HG02623 (cell line): ENCODE results near the gene SEC22A.

ENCODE experiments used
- ATAC-seq: cut with Tn5 transposase; IDR thresholded peaks from one replicate; pipeline ENCODE4 v1.9.1; 2021; ENCODE audit warnings: moderate library complexity; ENCODE audit not compliant: unreplicated experiment

SEC22A gene

DNA sequence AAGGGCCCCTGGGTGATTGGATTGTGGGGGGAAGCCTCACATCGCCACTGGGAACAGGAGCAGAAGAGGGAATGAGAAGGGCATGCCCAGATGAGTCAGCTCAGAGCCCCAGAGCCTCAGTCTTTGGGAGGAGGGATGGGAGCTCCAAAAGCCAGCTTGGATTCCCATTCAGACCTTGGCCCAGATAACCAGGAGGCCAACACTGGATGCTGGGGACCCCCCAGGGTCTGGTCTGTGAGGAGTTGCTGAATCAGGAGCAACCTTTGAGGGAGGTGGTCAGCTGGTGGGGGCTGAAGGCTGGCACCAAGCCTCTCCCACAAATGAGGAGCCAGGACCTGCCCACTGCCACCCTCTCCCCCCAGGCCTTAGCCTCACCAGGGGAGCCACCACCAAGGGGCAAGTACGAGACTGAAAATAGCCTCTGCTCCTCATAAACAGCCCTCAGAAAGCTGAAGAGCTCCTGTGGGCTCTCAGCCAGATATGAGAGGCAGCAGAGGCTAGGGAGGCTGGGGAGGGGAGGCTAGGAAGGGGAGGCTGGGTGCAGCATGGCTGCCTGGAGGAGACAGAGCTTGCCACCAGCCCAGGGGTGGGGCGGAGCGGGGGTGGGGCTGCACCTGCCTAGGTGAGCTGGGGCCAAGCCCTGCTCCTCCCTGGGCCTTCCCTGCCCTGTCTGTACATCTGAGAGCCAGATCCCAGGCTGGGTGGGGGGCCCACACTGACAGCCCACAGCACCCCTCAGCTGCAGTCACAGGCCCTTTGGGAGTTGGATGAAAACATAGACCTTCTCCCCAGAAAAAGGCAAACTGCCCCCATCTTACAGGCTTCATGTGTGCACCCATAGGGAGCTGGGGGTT lies 99.8 kb downstream of the SEC22A start:
- ATAC-seq, result no peak

DNA sequence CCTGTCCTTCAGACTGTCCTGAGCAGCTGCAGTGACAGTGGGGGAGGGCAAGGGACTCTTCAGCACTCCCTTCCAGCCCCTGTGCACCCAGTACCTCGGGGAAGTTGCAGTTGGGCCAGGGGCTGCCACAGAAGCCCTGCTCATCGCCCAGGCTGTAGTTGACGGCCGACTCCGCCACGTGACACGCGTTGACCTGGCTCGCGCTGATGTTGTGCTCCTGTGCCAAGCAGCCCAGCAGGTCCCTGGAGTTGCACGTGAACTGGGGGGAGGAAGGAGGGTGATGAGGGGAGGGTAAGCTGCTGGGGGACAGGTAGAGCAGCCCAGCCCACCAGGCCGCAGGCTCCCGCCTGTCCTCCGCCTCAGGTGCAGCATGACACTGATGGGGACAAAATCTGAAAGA lies 101.2 kb downstream of the SEC22A start:
- no peak for ATAC-seq

DNA sequence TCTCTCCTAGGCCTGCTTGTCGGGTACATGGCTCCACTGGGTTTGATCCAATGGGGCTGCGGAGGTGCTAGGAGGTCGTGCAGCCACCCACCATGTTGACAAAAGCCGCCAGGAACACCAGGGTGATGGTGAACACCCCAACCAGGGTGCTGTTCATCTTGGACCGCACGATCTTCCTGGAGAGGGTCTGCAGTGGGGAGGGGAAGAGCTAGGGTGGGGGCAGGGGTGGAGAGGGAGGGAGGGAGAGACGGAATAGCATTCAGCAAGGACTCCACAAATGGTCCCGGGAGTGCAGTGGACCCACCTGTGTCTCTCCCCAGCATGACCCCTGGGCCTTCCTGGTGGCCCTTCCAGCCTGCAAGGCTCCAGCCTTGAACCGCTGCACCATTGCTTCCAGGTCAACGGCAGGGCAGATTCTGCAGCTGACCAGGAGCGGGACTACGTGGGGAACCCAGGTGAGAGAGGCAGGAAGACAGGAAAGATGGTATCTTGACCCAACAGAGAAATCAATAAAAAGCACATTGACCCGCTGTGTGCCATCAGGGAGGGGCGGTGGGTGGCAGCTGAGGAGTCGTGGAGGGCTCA lies 102.3 kb downstream of the SEC22A start:
- ATAC-seq, result no peak

DNA sequence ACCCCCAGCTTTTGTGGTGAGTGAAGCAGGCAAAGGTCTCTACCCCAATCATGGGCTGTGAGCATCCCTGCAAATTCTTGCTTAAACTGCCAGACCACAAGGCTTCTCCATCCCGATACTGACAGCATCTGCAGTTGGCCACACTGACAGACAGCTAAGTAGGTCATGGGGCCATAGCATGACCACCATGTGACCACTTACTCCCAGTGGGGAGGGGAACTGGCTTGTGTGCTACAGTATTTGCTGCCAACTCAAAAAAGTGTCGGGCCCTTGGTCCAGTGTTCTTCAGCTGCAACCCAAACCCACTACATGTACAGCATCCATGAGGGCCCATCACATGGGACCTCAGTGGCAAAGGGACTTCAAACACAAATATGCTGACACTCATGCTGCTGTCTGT lies 103.4 kb downstream of the SEC22A start:
- ATAC-seq, result no peak

DNA sequence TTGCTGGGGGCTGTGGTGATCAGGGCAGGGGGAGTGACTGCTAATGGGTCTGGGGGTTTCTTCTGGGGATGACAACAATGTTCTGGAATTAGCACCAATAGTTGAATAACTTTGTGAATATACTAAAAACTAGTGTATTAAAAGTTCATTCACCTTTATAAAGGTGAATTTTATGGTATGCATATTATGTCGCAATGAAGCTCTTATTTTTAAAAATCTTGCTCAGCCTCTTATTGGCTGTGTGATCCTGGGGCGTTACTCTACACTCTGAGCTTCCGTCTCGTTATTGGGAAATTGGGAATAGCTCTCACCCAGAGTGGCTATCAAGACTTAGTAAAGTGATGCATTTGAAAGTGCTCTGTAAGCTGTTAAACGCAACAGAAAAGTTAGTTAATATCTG lies 105.3 kb downstream of the SEC22A start:
- no peak for ATAC-seq

DNA sequence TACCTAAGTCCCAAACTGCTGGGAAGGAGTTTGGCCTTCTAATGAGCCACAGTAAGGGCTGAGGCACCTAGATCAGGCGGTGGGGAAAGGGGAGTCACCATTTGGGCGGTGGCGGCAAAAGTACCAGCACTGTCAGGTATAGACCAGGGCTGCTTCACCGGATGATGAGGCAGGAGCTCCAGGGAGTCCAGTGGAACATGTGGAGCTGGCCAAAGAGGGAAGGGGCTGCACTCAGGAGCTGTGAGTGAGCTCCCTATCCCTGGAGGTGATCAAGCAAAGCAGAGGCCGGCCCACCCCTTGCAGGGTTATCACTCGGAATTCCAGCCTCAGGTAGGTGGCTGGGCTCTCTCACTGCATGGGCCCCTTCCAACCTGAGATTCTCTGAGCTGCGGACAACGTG lies 108.4 kb downstream of the SEC22A start:
- ATAC-seq, result no peak

DNA sequence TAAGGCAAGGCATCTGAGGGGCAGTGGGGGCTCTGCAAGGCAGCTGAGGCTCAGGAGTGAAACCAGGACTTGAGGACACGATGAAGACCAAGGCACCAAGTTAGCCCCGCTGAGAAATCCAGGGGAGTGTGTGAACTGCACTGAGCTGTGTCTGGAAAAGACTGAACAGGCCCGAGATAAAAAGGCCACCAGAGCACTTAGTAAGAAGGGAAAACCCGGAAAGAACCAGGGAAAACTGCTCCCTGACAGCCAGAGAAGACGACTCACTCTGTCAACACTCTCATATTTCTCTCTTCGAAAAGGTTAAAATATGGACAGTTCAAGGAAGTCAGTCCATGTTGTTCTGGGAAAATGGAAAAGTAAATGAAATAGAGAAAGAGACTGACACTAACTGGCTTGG lies 109.0 kb downstream of the SEC22A start:
- no peak for ATAC-seq

DNA sequence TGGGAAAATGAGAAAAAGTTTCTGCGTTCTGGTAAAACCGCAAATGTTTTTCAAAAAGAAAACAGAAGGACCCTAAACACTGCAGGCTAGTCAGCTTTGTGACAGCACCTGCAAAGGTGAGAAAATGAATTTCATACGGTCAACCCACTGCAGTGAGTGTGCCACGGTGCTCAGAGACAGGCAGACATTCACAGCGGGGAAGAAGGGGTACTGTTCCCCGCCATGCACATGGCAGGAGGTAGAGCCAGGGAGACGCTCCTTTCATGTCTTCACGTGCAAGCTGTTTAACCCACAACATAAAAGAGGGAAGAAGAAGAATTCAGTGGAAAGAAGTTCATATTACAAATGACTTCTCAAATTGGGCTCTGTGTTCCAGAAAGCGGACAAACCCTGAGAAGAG lies 109.5 kb downstream of the SEC22A start:
- no peak for ATAC-seq

DNA sequence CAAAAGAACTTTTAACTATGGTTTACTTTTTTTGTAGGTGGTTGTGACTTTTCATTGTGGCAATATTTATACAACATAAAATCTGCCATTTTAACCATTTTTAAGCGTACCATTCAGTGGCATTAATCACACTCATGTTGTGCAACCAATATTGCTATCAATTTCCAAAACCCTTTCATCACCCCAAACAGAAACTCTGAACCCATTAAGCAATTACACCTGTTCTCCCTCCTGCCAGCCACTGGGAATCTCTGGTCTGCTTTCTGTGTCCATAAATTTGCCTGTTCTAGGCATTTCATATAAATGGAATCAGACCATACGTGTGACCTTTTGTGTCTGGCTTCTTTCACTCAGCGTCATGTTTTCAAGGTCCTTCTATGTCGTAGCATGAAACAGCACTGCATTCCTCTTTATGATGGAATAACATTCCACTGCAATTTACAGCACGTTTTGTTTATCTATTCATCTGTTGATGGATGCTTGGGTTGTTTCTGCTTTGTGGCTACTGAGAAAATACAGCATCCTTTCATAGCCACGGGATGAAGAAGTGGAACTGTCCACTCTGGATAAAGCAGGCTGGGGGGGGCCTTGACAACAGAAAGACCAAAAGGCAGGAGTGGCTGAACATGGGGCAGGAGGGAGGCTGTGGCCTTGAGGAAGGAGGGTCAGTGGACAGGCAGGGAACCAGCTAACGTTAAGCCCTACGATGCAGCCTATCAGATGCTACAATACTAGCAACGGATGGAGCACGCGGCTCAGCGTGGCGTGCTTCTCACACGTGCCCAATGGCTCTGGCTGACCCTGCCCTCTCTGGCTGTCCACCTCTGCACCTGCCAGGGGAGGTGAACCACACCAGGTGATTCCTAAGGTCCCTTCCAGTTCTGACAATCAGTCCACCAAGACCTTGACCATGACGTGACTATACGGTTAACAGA lies 110.9 kb downstream of the SEC22A start:
- ATAC-seq, result no peak

DNA sequence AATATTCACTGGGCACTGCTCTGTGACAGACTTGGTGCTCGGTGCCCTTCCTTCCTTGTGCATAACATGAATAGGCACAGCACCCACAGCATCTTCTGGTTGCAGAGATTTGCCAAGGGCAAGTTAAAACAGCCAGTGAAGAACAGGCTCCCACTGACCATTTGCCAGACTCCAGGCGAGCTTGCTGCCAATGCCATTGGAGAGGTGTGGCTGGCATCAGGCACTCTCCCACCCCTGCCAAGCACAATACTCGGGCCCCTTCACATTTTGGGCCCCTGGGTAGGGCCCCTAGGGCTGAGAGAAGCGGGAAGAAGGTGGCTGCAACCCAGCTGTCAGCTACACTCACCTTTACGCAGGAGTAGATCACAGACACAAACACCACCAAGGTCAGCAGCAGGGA lies 112.1 kb downstream of the SEC22A start:
- no peak for ATAC-seq

DNA sequence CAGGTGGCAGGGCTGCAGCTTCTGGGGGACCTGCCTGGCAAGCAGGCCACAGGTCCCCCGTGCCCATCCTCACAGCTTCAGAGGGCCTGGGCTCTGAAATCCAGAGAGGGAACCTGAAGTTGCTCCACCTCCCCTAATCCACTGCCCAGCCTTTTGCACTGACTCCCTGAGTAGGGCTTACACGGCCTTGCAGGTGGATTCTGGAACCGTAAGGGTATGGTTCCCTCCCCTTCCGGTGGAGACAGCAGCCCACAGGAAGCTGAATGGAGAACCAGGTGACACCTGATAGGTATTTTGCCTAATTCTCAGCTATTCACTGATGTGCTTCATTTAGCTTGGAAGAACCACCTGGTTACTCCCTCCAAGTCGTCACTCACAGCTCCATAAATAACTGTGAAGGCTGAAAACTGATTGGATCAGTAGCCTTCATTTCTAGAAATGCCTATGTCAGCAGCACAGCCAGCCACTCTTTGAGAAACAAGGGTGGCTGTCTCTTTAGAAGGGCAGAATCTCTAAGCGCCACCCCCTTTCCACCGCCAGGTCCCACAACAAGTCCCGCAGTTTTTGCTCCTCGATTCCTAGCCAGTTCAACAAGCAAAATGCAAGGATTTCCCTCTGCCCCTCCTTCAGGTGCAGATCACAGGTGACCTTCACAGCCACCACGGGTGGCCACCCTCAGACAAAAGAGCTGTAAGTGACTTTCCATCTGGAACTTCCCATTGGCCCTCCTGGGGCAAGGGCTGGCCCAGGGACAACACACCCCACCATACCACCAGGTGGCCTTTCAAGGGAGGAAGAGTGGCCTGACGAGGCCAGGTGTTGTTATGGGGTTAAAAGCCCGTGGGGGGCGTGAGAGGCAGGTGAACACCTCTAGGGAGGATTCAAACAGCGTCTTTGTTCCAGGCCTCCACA lies 112.9 kb downstream of the SEC22A start:
- no peak for ATAC-seq

DNA sequence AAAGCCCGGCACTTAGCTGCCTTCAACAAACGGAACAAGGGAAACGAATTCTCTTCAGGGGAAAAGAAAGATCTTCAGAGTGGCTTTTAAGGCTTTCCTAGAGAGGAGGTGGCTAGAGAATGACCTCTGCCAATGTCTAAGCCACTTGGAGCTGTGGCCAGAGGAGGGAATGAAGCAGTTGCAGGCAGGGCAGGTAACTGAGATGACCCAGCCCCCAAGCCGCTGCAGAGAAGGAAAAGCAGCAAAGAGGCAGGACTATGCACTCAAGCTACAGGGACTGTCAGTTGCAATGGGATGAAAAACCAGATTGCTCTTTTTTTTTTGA lies 113.5 kb downstream of the SEC22A start:
- no peak for ATAC-seq

DNA sequence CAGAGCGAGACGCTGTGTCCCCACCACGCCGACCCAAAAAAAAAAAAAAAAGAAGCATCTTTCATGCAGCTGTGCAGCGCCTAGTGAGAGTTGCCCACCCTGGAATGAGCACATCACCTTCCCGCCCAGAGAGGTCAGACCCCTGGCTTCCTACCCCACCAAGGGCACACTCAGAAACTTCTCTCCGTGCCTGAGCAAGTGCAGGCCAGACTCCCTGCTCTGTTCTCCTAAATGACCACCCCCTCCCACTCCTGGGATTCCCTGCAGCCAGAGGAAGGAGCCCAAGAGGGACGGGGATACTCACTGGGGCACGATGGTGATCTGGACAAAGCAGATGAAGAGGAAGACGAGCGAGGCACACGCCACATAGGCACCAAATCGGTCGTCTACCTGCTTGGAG lies 116.0 kb downstream of the SEC22A start:
- ATAC-seq, result no peak

DNA sequence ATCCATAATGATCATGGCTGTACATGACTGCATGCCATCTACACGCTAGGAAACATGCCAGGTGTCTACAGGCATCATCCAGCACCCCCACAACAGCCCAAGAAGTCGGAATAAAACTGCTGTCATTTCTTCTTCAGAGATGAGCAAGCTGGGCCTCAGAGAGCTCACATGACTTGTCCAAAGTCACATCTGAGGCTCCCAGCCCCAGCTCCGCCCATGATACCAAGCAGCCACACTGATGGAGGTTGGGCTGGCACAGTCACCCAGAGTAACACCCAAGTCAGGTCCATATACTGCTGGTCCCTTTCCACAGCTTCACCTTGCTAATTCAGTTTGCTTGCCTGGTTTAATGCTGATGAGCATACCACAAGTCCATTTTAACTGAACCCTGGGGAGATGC lies 116.6 kb downstream of the SEC22A start:
- ATAC-seq, result no peak

DNA sequence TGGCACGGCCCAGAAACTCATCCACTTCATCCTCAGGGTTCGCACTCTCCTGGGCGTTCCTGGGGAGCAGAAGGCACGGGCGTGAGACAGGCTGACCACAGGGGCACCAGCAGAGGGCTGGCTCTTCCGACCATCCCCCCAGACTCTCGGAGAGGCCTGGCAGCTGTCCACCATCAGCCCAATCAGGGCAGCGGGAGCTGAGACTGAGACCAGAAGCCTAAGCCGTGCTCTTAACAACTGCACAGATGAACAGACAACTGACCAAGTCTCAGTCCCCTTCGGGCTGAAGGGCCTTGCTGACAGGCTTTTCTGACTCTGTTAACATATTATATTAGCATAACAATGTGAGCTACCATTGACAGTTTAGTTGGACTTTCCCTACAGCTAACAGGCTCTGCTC lies 118.0 kb downstream of the SEC22A start:
- no peak for ATAC-seq

DNA sequence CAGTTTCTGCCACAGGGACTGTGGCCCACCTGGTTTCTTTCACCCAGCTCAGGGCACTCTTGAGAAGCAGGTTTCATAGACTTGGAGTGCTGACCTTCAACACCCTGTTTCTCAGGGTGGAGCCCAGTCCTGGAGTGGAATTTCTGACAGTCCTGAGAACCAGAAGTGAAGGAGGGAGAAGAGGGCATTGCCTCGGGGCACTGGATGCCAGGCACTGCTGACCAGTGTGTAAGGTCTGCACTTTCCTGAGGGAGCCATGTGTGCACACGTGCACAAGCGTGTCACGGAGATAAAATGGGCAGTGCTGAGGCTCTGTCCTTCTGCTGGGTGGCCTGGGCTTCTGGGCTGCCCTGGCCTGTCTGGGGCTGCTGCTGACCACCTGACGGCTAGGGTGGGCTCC lies 118.5 kb downstream of the SEC22A start:
- no peak for ATAC-seq

DNA sequence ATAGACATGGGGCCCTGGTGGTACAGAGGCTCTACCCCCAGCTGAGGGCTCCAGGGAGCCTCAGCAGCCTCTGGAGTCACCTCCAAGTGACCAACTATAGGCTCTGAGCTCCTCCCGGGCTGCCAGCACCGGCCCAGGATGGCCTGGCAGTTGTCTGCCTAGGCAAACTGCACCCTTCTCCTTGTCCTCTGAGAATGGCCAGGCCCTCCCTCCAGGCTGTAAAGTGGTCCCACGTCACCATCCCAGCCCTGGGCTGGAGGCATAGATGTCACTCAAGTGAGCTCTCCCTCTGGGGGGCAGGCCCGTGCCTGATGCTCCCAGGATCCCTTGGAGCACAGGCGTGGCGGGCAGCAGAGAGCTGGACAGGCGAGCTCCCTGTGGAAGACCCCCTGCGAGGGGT lies 120.1 kb downstream of the SEC22A start:
- no peak for ATAC-seq

DNA sequence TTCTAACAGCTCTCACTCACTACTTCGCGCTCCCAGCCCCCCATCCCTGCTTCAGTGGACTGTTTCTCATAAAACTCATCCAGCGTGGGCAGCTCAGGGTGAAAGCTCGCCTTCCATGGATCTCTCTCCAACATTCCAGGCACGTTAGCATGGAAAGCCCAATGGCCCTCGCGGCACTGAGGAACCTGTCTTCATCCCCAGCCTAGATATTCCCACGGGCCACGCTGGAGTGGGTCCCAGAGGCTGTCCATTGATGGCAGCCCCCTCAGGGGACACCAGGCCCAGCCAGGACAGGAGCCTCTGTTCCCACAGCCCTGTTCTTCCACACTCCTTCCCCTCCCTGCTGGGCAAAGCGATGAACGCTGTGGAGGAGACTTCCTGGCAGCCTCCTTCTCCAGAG lies 121.1 kb downstream of the SEC22A start:
- ATAC-seq, result no peak
